Fibroblast of the aortic adventitia (primary cell): ENCODE results near the gene ADAMTSL1. TPM values are rescaled to one million over a fixed set of nuclear protein-coding genes. Genes with fewer than 3 reads are reported as not detected.

Experiments
- DNase-seq: peaks from one replicate; pipeline ENCODE4 v3.0.0-alpha.2; 2010; ENCODE audit warnings: low read depth
- H3K4me3 ChIP-seq: 2 replicates; pipeline ENCODE4 v1.5.1; 2011; ENCODE audit warnings: low read depth, mild to moderate bottlenecking, control low read depth, low read length, moderate library complexity
- CTCF ChIP-seq: IDR thresholded peaks from 2 replicates; pipeline ENCODE4 v1.5.1; 2011; ENCODE audit warnings: mild to moderate bottlenecking, low read length, control low read depth, inconsistent platforms; ENCODE audit not compliant: insufficient read depth
- total RNA-seq: library from RNA; depleted of rRNA; stranded (reverse); fragments of >200 nt; gene quantifications from 2 replicates; pipeline ENCODE4 v1.2.3, GENCODE V29; 2012; ENCODE audit warnings: low replicate concordance

Gene ADAMTSL1
- total RNA-seq, 1 donor, result 179 TPM

- H3K4me3 ChIP-seq, result no peak overlapping the region
- TF ChIP-seq CTCF, result no peak
- DNase-seq, result no peak
These were observed 199.2 kb downstream of the ADAMTSL1 start for GRCh38 chr9:18673179-18673578.

GRCh38 chr9:18675332-18675731, 201.4 kb downstream of the ADAMTSL1 start:
- DNase-seq, result peak; percentile 52
- no peak overlapping the region for H3K4me3 ChIP-seq
- no peak for TF ChIP-seq CTCF

- no peak for TF ChIP-seq CTCF
- no peak overlapping the region for H3K4me3 ChIP-seq
- no peak for DNase-seq
These were observed 202.0 kb downstream of the ADAMTSL1 start for GRCh38 chr9:18675973-18676372.

- no peak for TF ChIP-seq CTCF
- no peak for DNase-seq
- H3K4me3 ChIP-seq, result no peak overlapping the region
These were observed 202.6 kb downstream of the ADAMTSL1 start for GRCh38 chr9:18676525-18676924.

- TF ChIP-seq CTCF, result no peak
- H3K4me3 ChIP-seq, result no peak overlapping the region
- DNase-seq, result peak; percentile 73
These were observed 205.1 kb downstream of the ADAMTSL1 start for GRCh38 chr9:18678821-18679590.

GRCh38 chr9:18682907-18683306, 209.0 kb downstream of the ADAMTSL1 start:
- TF ChIP-seq CTCF, result no peak
- H3K4me3 ChIP-seq, result no peak overlapping the region
- DNase-seq, result no peak

GRCh38 chr9:18683312-18683711, 209.4 kb downstream of the ADAMTSL1 start:
- TF ChIP-seq CTCF, result no peak
- no peak for DNase-seq
- no peak overlapping the region for H3K4me3 ChIP-seq
